ENCODE results near the gene FAM53B.

The FAM53B gene

DNA sequence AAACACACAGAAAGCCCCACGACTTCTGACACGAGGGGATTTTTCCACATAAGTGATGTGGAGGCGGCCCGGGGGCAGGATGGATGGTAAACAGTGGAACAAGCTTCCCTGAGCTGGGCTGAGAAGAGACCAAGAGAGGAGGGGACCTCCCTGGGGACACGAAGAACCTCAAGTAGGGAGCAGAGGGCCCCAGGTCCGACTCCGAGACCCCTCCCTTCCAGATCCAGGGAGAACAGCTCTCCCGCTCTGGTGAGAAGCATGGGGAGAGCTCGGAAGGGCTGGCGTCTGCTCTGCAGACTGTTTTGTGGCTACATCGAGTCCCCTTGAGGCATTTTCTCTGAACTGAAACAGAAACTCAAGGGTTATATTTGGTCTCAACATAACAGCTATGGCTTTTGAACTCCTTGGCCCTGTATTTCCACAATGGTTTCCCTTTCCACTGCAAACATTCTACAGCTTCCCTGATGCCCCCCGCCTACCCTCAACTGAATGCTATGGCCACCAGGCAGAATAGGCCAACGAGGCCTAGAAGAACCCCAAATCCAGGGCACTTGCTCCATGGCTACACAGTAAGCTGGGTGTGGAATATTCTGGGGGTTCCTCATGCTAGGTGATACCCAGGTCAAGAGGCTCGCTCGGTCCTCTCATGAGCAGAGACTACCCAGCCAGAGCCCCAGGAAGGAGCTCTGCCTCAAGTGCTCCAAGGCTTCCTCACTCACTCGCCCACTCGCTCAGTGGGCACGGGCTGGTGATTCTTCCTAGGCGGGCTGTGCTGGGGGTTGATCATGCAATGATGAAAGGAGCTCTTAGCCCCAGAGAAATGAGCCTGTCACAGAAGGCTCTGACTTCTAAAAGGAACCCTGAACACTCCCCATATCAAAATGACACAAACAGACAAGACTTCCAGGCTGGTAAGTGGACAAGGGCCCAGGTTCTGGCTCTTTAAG, 47.5 kb downstream of the FAM53B start:
- TF ChIP-seq, protein P1, sequence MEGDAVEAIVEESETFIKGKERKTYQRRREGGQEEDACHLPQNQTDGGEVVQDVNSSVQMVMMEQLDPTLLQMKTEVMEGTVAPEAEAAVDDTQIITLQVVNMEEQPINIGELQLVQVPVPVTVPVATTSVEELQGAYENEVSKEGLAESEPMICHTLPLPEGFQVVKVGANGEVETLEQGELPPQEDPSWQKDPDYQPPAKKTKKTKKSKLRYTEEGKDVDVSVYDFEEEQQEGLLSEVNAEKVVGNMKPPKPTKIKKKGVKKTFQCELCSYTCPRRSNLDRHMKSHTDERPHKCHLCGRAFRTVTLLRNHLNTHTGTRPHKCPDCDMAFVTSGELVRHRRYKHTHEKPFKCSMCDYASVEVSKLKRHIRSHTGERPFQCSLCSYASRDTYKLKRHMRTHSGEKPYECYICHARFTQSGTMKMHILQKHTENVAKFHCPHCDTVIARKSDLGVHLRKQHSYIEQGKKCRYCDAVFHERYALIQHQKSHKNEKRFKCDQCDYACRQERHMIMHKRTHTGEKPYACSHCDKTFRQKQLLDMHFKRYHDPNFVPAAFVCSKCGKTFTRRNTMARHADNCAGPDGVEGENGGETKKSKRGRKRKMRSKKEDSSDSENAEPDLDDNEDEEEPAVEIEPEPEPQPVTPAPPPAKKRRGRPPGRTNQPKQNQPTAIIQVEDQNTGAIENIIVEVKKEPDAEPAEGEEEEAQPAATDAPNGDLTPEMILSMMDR (IDR thresholded peaks at IDR 0.05; ENCODE audit: low read depth, low read length): no peak
- H3K4me3 ChIP-seq (replicated peaks in 1 of 2; ENCODE audit: low read depth in 2 of 2, low read length in 2 of 2): no peak overlapping the region
- DNase-seq (ENCODE audit: low read depth in 2 of 2): no peak

DNA sequence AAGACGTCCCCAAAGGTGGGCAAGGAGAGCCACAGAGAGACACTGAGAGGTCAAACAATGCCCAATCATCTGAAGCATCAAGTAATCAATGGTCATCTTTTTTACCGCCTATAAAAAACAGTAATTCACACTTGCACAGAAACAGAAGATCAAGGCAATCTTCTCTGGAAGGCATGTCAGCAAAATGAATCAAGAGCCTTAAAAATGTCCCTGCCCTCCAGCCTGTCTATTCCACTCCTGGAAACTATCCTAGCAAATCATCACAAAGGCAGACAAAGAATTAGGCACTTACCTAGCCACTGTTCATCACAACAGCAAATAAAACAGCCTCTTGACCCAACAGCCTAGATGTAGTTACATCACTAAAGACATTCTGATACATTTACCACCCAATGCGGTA, 48.9 kb downstream of the FAM53B start:
- H3K4me3 ChIP-seq (replicated peaks in 1 of 2; ENCODE audit: low read depth in 2 of 2, low read length in 2 of 2): no peak overlapping the region
- DNase-seq (ENCODE audit: low read depth in 2 of 2): no peak
- TF ChIP-seq, protein P1 (IDR thresholded peaks at IDR 0.05; ENCODE audit: low read depth, low read length): no peak

DNA sequence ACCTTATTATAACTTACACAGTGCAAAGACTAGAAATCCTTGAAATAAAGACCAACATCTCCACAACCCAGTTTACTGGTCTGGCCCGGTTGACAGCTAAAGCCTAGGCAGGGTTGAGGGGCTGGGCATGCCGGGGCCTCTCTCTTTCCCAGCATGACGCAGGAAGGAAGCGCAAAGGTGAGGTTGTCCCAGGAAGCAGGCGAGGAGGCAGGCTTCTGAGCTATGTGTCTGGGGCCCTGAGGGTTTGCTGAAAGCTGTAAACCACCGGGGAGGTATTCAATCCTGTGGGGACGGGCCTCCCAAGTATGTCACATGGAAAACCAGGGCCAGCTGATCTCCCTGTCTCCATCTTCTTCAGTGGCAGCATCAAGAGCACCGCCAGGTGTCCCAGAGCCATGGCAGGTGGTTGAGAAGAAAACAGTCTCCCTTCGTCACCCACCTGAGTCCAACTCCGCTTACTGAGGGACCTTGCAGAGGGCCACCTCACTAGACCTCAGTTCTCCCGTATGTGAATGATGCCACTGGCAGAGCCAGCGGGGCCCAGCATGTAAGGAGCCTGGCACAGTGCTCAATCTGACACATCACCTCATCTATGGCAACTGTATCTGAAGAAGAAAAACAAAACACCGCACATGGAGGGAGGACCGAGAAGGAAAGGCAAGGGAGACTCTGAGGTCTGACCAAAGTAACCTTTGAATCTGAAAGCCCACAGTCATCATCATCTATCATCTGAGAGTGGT, 49.5 kb downstream of the FAM53B start:
- DNase-seq (ENCODE audit: low read depth in 2 of 2): no peak
- TF ChIP-seq, protein P1 (IDR thresholded peaks at IDR 0.05; ENCODE audit: low read depth, low read length): no peak
- H3K4me3 ChIP-seq (replicated peaks in 1 of 2; ENCODE audit: low read depth in 2 of 2, low read length in 2 of 2): no peak overlapping the region

DNA sequence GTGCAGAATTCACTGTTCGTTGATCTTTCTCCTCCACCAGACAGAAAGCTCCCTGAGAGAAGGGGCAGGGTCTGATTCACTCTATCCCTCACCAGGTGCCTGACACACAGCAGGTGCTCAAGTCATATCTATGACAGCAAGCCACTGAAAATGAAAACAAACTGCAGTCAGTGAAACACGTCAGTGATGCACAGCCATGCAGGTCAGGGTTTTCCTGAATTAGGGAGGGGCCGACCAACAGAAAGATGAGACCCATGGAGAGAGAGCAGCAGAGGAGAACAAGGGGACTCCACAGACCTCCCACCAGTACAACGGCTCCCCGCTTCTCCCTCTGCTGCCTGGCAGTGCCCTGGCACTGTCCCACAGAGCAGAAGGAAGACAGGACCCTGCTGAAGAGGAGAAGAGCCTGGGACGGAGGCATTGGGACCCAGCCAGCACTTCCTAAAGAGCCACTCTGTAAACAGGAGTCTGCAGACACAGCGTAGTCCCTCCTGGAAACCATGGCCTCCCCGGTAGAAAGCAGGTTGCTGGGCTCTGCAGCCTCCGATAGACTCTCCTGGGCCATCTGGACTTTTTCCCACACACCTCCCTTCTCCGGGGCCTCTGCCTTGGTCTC, 50.3 kb downstream of the FAM53B start:
- H3K4me3 ChIP-seq (replicated peaks in 1 of 2; ENCODE audit: low read depth in 2 of 2, low read length in 2 of 2): no peak overlapping the region
- TF ChIP-seq, protein P1 (IDR thresholded peaks at IDR 0.05; ENCODE audit: low read depth, low read length): no peak
- DNase-seq (ENCODE audit: low read depth in 2 of 2): no peak

DNA sequence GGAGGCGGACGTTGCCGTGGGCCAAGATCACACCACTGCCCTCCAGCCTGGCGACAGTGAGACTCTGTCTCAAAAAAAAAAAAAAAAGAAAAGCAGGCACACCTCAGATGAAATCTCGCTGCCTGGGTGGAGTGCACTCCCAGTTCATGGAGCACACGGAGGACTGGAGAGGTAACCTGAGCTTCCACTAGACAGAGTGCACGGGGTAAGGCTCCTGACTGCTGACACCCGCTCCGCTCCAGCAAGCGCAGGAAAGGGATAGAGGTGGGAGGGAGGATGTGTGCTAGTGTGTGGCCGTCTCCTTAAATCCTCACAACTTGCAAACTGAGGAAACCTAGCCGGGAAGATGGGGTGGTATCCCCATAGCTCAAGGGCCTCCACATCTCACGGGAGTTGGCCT, 50.8 kb downstream of the FAM53B start:
- no peak for DNase-seq (ENCODE audit: low read depth in 2 of 2)
- H3K4me3 ChIP-seq (replicated peaks in 1 of 2; ENCODE audit: low read depth in 2 of 2, low read length in 2 of 2): no peak overlapping the region
- TF ChIP-seq, protein P1 (IDR thresholded peaks at IDR 0.05; ENCODE audit: low read depth, low read length): no peak

DNA sequence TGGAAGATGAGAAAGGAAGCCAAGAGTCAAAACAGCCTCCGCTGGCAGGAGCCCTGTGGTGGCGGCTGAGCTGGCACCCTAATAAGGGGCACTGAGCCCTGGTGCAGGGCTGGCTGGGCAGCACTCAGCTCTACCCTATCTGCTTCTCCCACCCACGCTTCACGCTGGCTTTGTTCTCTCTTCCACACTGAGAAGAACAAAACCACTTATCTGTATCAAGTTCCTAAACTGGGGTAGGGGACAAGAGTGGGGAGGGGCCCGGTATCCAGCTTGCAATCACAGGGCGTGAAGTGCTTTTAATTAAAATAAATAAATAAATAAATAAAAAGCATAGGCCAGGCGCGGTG, 52.1 kb downstream of the FAM53B start:
- no peak for DNase-seq (ENCODE audit: low read depth in 2 of 2)
- TF ChIP-seq, protein P1 (IDR thresholded peaks at IDR 0.05; ENCODE audit: low read depth, low read length): no peak
- H3K4me3 ChIP-seq (replicated peaks in 1 of 2; ENCODE audit: low read depth in 2 of 2, low read length in 2 of 2): no peak overlapping the region
